Measurements from ENCODE around the gene C10orf71.

Gene C10orf71

DNA sequence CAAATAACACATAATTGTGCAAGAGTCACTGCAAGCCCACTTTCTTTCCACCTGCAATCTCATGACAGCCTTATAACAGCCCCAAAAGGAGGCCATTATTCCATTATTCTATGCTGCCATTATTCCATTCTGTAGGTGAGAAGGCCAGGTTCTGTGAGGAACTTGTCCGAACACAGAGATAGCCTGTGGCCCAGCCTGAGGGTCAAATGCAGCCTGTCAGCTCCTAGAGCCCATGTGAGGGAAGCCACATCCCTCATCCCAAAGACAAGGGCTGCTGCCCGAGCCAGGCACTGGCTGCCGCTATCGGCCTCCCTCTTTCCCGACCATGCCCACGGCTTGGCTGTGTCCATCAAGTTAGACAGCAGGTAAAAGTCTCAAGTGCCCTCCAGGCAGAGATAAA lies 24.1 kb upstream of the C10orf71 start:
- no peak for DNase-seq (ENCODE audit: low read depth)

DNA sequence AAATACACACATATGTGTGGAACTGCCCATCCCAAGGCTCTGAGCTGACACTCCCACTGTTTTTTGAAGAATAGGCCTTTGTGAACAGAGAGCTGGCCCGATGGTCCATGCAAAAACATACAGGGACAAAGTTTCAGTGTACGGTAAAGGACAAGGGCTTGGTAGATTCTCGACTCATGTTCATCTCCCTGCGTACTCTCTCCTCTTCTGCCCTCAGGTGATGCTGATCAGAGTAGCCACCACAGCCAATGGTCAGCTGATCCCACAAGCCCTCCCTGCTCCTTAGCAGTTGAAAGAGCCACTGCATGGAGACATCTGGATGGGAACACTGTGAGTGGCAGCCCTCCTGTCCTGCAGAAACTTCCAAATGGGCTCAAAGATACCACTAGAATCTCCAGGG lies 23.1 kb upstream of the C10orf71 start:
- no peak for DNase-seq (ENCODE audit: low read depth)

DNA sequence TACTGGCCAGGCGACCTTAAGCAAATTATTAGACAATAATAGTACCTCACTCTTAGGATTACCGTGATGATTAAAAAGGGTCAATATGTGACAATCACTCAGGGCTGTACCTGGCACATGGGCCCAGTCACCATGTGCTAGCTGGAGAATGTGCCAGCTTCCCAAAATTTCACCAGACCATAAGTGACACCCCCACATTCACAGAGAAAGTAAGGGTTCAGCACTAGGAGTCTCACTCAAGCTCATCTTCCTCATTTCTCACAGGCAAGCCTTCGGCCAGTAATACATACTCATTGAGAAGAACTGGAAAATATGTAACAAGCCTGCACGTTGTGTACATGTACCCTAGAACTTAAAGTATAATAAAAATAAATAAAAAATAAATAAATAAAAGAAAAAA lies 22.4 kb upstream of the C10orf71 start:
- no peak for DNase-seq (ENCODE audit: low read depth)

DNA sequence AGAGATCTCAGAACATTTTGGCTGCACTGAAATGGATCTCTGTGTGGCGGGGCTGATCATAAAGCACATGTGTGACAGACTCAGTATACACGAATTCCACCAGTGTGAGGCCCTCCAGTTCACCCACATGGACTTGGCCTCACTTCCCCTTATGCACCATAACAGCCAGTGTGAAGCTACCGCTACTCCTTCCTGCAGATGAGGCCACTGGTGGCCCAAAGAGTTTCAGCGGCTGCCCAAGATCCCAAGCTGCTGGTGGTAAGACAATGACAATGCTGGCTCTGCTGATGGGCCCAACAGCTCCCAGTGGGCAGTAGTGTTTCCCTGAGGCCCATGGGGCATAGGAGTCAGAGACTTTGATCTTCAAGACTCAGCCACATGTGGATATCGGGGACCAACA lies 21.0 kb upstream of the C10orf71 start:
- no peak for DNase-seq (ENCODE audit: low read depth)

DNA sequence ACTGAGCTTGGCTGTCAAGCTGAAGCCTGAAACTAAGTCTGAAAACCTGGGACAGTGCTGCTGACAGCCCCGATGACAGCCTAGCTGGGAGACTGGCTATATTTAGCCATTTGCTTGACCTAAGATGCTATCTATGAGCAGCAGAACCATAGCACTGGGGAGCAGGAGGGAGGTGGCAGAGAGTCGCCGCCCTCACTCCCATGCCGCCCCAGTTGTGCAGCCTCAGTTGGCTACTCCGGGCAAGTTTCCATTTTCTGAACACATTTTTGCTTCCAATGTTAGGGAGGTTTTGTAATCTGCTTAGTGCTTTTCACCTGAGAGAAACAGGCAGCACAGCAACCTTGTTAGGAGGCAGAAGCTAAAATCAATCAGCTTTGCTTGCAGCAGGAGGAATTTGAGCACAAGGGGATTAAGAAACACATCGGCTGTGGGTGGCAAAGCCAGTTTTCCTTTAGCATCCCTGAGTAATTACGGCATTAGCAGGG lies 20.4 kb upstream of the C10orf71 start:
- no peak for DNase-seq (ENCODE audit: low read depth)

DNA sequence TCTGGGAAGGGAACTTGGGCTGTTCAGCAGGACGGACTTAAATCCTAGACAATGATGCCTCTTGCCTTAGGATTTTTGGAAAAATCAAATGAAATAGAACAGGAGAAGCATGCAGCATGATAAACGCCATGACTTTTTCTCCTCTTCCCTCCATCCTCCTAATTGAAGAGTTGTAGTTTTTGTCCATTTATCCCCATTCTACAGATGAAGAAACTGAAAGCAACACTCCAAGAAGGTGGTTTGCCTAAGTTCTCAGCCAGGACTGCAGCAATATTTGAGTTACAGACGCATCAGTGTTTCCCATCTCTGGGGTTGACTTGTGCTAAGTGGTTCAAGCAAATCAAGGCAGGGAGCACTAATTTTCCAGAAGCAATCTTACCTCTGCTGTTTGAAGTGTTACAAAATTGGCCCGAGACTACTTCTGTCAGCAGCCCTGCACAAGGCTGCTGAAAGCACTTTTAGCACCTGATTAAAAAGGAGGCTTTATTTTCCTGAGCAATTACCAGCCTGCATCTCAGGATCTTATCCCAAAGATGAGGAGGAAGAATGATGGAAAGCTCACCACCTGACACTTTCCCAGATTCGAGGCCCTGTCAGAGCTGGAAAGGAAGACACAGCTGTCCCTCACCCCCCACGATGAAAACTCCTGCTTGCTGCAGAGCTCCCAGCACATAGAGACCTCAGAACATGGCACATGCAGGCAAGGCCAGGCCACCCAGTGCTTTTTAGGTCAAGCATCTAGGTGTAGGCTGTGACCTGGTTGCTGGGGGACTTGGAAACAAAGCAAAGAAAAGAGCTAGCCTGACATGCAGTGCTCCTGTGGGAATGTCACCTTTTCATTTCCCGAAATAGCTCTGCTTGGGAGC lies 19.7 kb upstream of the C10orf71 start:
- DNase-seq (ENCODE audit: low read depth): no peak

DNA sequence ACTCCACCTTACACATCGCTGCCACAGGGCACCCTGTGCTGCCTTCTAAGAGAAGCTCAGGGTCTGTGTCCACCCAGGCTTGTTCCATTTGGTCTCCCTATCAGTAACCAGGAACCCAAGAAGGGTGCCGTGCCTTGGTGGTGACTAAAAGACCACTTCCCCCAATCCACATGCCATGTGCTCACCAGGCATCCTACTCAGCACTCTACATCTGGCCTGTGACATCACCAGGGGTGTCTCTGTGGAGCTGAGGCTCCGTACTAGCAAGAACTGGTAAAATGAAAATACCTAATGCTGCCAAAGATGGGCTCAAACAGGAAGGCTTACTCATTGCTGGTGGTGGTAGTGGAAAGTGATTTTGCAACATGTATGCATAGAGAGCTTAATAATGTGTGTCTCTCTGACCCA lies 19.0 kb upstream of the C10orf71 start:
- no peak for DNase-seq (ENCODE audit: low read depth)

DNA sequence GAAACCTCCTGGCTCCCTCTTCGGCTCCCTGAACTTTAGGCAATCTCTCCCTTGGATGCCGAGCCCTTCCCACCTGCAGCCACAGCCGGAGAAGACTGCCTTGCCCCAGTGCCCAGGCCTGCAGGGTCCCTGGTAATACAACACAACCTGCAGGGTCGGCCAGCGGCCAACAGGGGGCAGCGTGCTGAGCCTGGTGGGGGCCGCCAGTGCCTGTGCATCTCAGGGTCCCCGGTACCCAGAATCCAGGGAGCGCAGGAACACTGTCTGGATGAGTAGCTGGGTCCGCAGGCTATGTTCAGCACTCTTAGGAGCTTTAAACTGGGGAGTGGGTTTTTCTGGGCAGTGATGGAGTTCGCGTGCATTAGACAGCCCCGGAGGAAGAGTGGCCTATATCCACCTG lies 17.5 kb upstream of the C10orf71 start:
- DNase-seq (ENCODE audit: low read depth): no peak

DNA sequence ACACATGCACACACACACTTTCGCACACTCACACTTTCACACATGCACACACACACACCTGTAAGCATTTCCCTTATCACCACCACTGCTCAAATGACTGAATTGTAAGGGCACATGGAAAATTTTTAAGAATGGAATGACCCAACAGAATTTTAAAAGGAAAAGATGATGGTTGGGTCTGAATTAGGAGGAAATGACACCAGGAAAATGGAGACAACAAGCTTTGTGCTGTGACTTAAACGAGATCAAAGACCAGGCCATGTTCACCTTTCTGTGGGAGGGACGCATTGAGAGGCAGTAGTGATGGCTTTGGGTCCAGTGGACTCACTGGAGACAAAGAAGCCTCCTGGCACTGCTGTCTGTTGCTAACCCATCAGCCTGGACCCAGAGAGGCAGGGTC lies 16.7 kb upstream of the C10orf71 start:
- DNase-seq (ENCODE audit: low read depth): no peak

DNA sequence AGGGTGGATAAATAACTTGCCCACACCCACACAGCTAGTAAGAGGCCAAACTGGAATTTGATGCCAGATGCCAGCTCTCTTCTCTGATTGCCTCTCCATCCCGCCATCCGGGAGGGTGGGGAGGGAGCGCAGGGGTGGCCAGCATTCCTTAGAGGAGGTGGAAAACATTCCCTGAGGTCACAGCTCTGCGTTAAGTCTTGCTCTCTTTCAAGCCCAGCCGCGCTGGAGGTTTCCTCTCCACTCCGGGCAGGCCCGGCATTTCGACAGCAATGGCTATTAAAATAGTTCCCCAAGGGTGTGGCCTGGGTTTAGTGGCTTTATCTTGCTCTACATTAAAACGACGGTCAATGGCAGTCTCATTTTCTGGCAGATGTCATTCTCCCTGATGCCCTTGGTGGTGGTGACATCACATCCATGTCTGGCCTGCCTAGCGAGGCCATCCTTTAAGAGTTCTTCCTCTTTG lies 16.1 kb upstream of the C10orf71 start:
- DNase-seq (ENCODE audit: low read depth): no peak

DNA sequence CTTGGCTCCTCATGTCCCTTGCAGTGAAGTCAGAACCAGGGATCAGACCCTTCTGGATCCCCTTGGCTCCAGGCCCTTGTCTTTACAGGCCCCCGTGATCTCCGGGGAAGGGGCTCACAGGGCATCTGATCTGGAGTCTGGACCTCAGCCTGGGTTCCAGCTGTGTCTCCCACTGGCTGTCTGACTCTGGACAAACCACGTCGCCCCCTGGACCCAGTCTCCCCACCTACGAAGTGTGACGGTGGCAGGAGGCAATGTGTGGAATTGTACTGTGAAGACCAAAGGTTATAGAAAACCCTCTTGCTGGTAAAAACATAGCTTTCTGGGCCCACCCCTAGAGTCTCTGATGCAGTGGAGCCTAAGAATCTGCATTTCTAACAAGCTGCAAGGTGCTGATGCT lies 15.5 kb upstream of the C10orf71 start:
- DNase-seq (ENCODE audit: low read depth): no peak

DNA sequence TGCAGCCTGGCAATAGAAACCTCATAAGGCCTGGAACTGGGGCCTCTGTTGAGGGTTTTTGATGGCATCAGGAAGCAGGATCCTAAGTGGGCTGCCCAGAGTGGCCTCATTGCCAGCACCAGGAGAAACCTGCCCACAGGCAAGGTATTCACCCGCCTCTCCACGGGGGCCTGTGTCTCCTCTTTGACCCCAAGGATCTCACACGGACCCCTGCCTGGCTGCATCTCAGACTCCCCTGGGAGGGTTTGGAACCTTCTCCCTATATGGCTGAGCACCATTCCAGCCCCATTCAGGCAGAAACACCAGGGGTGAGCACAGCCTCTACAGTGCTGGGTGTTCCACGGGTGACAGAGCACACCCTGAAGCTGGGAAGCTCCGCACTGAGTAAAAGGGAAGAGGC lies 14.6 kb upstream of the C10orf71 start:
- no peak for DNase-seq (ENCODE audit: low read depth)

DNA sequence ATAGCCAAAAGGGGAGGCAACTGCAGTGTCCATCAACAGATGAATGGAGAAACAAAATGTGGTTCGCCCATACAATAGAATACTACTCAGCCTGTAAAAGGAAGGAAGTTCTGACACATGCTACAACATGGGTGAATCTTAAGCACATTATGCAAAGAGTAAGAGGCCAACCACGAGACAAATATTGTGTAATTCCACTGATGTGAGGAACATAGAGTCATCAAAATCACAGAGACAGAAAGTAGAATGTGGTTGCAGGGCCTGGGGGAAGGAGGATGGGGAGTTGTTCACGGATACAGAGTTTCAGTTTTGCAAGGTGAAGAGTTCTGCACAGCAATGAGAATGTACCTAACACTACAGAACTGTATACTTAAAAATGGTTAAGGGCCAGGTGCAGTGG lies 13.7 kb upstream of the C10orf71 start:
- no peak for DNase-seq (ENCODE audit: low read depth)

DNA sequence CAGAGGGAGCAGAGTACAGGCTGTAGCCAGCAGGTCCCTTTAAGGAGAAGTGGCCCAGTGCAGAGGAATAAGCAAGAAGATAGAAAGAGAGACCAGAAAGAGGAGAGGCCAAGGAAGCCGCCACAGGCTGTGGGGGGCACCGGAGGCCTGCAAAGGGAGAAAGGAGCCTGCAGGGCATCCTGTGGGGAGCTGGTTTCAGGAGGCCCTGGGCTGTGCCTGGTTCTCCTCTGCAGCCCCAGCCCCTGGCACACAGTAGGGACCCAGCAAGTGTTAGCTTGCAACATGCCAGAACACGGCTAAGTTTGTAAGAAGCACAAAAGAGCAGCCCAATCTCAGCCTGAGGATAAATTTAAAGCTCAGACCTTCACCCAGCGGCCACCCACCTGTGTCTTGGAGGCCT lies 12.3 kb upstream of the C10orf71 start:
- DNase-seq (ENCODE audit: low read depth): no peak

DNA sequence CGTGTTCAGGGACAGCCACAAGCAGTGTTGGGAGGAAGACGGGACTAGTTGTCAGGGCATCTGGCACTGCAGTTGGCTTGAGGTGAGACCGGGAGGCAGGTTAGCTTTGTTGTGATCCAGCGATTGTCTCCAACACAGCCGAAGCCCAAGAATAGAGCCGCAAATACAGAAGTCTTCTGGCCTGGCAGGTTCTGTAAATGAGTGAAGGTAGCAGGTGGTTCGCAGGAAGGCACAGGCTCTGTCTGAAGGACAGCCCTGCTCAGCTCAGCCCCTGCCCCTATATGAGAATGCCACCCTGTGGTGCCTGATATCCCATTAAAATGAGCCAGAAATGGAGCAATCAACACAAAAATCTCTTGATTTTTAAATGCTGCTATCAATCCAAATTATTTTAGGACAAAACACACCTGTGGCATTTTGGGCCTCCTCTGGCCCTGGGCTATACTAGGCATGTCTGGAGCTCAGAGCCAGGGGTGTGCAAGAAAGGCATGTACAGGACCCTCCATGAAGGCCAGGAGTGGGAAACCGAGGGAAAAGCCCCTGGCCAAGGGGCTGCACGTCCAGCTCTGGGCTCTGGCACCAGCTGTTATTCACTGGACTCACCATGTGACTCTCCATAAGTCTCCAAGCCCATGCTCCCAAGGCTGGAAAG lies 11.2 kb upstream of the C10orf71 start:
- no peak for DNase-seq (ENCODE audit: low read depth)

DNA sequence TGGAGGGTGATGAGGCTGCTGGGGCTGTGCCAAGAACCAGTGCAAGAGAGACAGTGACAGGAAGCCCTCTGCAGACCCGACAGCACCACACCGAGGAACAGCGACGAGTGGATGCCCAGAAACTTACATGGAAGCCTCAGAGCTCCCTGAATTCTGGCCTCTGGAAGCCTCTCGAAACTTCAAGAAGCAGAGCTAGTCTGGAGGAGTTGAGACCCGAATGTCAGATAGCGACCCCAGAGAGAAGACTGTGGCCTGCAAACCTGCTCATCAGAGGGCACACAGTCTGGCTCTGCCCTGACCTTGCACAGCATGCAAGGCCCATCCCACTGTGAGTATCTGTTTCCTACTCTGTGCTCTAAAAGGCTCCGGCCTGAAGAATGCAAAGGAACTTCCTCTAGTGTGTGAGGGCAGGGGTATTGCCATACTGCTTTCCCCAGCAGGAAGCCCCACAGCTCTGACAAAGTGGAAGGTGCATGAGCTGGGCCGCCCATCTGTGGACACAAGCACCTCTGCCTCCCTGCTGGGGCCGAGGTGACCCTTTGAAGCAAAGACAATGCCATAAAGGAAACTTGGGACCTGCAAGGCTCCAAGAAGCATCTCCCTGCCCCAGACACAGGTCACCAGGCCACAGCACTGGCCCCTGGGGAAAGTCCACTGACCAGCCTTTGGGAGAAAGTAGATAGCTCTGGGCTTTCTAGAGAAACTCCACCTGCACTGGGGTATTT lies 10.5 kb upstream of the C10orf71 start:
- no peak for DNase-seq (ENCODE audit: low read depth)

DNA sequence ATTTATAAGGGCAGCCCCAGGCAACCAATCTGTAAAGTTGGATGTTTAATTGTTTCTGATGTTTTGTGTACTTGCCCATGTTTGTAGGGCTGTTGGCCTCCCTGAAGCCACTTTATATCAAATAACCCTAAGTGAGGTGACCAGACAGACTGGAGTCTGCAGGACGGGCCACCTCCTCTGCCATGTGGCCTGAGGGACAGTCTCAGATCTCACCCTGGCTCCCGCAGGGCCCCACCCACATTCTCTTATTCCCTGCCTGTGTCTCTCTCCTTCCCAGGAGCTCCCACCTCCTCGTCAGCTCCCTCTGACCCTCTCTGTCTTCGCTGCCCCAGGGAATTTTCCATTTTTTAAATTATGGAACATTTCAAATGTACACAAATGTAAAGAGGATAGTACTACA lies 9.5 kb upstream of the C10orf71 start:
- DNase-seq (ENCODE audit: low read depth): no peak

DNA sequence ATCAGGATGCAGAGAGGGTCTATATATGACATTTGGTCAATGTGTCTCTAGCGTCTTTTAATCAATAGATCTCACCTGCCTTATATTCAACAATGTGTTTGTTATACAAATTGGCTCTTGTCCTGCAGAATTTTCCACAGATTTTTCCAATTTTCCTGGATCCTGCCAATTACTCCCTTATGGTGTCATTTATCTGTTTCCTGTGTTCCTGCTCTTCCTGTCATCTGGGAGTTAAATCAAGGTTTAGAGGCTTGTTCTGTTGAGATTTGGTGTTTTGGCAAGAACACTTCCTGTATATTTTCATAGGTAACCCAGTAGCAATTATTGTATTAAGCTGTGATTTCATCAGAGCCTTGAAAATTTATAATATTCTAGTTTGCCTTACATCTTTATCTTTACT lies 8.8 kb upstream of the C10orf71 start:
- no peak for DNase-seq (ENCODE audit: low read depth)

DNA sequence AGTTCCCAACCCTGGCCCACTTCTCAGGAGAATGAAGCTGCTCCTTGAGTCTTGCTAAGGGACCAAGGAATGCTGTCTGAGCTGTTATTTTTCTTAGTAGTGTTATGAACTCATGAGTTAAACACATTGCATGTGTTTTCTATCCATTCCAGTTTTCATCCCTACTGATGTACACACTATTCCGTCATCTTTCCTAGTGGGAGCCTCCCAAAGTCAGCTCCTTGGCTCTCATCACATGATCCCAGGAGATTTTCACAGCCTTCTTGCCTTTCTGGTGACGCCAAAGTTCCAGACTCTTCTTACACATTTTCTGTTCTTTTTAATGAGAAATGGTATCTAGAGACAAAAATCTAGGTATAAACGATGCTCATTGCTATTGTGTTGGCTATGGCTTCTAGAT lies 8.4 kb upstream of the C10orf71 start:
- DNase-seq (ENCODE audit: low read depth): no peak

DNA sequence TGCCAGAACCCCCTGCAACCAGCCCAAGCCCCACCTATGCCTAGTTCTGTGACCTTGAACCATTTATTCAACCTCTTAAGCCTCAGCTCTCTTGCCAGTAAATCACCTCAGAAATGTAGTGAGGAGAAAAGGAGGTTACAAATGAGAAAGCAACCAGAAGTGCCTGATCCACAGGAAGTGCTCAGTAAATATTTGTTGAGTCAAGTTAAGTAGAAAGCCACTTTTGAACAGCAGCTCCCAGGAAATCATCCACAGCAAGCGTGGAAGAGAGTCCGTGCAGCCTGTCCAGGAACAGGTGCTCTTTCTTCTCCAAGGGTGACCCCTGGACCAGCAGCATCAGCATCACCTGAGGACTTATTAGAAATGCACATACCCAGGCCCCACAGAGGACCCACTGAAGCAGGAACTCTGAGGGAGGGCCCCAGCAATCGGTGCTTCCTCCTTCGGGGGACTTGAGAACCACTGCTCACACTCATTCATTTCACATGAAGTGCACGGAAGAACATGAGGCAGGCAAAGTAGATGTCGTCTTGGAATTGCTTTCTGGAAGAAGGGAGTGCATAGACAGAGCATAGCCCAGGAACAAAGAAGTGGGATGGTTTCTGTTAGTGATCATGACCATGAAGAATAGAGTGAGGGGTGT lies 6.3 kb upstream of the C10orf71 start:
- DNase-seq (ENCODE audit: low read depth): no peak

DNA sequence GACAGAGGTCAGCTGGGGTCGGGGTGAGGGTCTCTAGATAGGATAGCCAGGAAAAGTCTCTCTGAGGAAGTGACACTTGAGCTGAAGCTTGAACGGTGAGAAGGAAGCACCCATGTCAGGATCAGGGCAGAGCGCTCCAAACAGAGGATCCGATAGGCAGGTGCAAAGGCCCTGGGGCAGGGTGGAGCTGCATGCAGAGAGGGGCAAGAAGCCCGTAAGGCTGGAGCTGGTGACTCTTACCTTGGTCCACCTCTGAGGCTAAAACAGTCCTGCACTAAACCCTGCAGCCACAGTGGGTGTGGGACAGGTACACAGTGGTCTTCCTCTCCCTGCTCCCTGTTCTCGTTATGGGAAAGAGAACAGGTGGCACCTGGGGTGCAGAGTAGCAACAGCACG lies 5.8 kb upstream of the C10orf71 start:
- DNase-seq (ENCODE audit: low read depth): no peak

DNA sequence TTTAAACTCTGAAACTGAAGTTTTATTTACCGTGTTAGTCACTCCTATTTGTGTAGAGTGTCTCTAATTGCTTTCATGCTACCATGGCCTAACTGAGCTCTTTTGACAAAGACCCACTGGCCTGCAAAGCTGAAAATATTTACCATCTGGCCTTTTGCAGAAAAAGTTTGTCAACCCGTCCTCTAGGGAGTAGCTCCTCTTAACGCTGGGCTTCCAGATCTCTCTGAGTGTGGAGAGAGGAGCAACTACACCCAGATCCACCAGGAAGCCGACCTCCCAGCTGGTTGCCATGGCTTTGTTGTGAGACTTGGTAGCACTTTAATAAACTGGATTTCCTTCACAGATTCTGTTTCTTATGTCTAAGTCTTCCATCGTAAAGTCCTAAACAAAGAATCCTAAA lies 4.2 kb upstream of the C10orf71 start:
- DNase-seq (ENCODE audit: low read depth): no peak
